MCF 10A (cell line): ENCODE results near the gene MRPL39. TPM values are rescaled to one million over a fixed set of nuclear protein-coding genes. Genes with fewer than 3 reads are reported as not detected.

ENCODE experiments used
- BruUV-seq: library from RNA; stranded (reverse); fragments of 400-500 nt; replicated peaks from 2 replicates; lab custom pipeline; 2021; lab: Mats Ljungman, UMichigan
- CTCF ChIA-PET: fragments of 300-600 bp; sonication (Branson Sonifier 250); formaldehyde crosslinking; extraction: SDS; loops from one replicate; lab custom pipeline; 2021; ENCODE audit warnings: antibody characterized with exemption, inconsistent platforms; lab: Yijun Ruan, JAX
- POLR2A ChIA-PET: fragments of 300-600, 350-650 bp; sonication (Branson Sonifier 250); formaldehyde crosslinking; extraction: SDS; loops from one replicate; lab custom pipeline; 2020; ENCODE audit warnings: antibody characterized with exemption, inconsistent platforms; lab: Yijun Ruan, JAX
- DNase-seq: peaks from one replicate; pipeline ENCODE4 v3.0.0-alpha.2; 2018; ENCODE audit not compliant: unreplicated experiment
- H3K27ac Mint-ChIP-seq: one replicate; pipeline ENCODE4 v1.8.0; 2022; ENCODE audit warnings: mild to moderate bottlenecking, low read depth, mixed read lengths; ENCODE audit not compliant: unreplicated experiment
- H3K27me3 Mint-ChIP-seq: one replicate; pipeline ENCODE4 v1.8.0; 2022; ENCODE audit warnings: mixed read lengths; ENCODE audit not compliant: insufficient read depth, unreplicated experiment
- H3K36me3 Mint-ChIP-seq: one replicate; pipeline ENCODE4 v1.8.0; 2022; ENCODE audit warnings: mild to moderate bottlenecking, moderate library complexity, mixed read lengths; ENCODE audit not compliant: insufficient read depth, unreplicated experiment
- H3K4me1 Mint-ChIP-seq: one replicate; pipeline ENCODE4 v1.8.0; 2022; ENCODE audit warnings: mixed read lengths; ENCODE audit not compliant: insufficient read depth, unreplicated experiment
- H3K4me3 Mint-ChIP-seq: one replicate; pipeline ENCODE4 v1.8.0; 2022; ENCODE audit warnings: mild to moderate bottlenecking, moderate library complexity, mixed read lengths; ENCODE audit not compliant: unreplicated experiment
- H3K9me3 Mint-ChIP-seq: one replicate; pipeline ENCODE4 v1.8.0; 2022; ENCODE audit warnings: mixed read lengths; ENCODE audit not compliant: unreplicated experiment
- intact Hi-C: fragments of 100-400 bp; cut with micrococcal nuclease; formaldehyde crosslinking; loops from 2 replicates; pipeline ENCODE4 v1.14.1; 2022
- total RNA-seq: library from RNA; stranded (reverse); gene quantifications from 2 replicates; pipeline ENCODE4 v1.2.3, GENCODE V29; 2022
- TF ChIP-seq, protein P1 (sequence below): fragments of 200-600 bp; IDR thresholded peaks from one replicate; pipeline ENCODE4 v1.8.0; 2022; ENCODE audit warnings: antibody characterized with exemption, mild to moderate bottlenecking; ENCODE audit not compliant: unreplicated experiment

Gene MRPL39
- total RNA-seq, 1 experiment from 2014 or later: 37.1 TPM

DNA sequence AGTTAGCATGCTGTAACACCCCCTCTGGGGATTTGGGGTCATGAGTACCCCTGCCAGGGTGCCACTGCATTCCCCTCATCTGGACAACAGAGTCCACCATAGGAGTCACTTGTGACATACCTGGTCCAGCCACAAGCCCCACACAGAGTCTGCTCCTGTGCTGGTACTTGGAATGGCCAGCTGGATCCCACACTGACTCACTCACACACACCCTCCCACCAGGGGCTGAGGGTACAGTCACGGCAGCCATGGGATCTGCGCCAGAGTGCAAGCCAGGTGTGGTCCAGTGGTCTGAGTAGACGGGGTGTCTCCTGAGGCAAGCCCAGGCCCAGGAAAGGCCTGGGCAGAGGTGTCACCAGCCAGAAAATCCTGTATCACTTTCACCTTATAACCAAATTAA is 67.7 kb downstream of the MRPL39 start:
- intact Hi-C loops: no loop called here
- H3K27me3 Mint-ChIP-seq: no peaks in the 10 kb centered on the region
- H3K4me3 Mint-ChIP-seq: no peak overlapping the region
- no TSS peak for BruUV-seq
- no peak overlapping the region for H3K27ac Mint-ChIP-seq
- H3K36me3 Mint-ChIP-seq: peaks cover 5% of the 10 kb centered on the region
- TF ChIP-seq, protein P1, sequence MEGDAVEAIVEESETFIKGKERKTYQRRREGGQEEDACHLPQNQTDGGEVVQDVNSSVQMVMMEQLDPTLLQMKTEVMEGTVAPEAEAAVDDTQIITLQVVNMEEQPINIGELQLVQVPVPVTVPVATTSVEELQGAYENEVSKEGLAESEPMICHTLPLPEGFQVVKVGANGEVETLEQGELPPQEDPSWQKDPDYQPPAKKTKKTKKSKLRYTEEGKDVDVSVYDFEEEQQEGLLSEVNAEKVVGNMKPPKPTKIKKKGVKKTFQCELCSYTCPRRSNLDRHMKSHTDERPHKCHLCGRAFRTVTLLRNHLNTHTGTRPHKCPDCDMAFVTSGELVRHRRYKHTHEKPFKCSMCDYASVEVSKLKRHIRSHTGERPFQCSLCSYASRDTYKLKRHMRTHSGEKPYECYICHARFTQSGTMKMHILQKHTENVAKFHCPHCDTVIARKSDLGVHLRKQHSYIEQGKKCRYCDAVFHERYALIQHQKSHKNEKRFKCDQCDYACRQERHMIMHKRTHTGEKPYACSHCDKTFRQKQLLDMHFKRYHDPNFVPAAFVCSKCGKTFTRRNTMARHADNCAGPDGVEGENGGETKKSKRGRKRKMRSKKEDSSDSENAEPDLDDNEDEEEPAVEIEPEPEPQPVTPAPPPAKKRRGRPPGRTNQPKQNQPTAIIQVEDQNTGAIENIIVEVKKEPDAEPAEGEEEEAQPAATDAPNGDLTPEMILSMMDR: no peak
- POLR2A ChIA-PET: interaction anchor here (0.6 kb wide), 1 partner anchor 100 kb away, joined by 3 read pairs; no protein-coding TSS in a partner anchor
- peaks cover 40% of the 10 kb centered on the region for H3K9me3 Mint-ChIP-seq
- CTCF ChIA-PET: interaction anchor here (0.5 kb wide), 1 partner anchor 1452 kb away, joined by 3 read pairs; no protein-coding TSS in a partner anchor
- H3K4me1 Mint-ChIP-seq: no peaks in the 10 kb centered on the region
- DNase-seq: no peak

GRCh38 chr21:25537174-25537573 is 70.1 kb downstream of the MRPL39 start:
- DNase-seq: no peak
- no peak overlapping the region for H3K27ac Mint-ChIP-seq
- no peaks in the 10 kb centered on the region for H3K4me1 Mint-ChIP-seq
- intact Hi-C loops: no loop called here
- no peaks in the 10 kb centered on the region for H3K27me3 Mint-ChIP-seq
- no TSS peak for BruUV-seq
- peaks cover 33% of the 10 kb centered on the region for H3K9me3 Mint-ChIP-seq
- CTCF ChIA-PET: no interaction called here
- H3K4me3 Mint-ChIP-seq: no peak overlapping the region
- TF ChIP-seq, protein P1: no peak
- POLR2A ChIA-PET: no interaction called here
- H3K36me3 Mint-ChIP-seq: peaks cover 5% of the 10 kb centered on the region

- Mint-ChIP-seq H3K9me3 (peaks cover 33% of the 10 kb centered on the region), H3K36me3 (peaks cover 5% of the 10 kb centered on the region), H3K4me1 (no peaks in the 10 kb centered on the region)
Measured at GRCh38 chr21:25536752-25537151, 70.5 kb downstream of the MRPL39 start.

GRCh38 chr21:25535849-25536248 is 71.4 kb downstream of the MRPL39 start:
- Mint-ChIP-seq H3K27ac (no peak overlapping the region), H3K36me3 (peaks cover 5% of the 10 kb centered on the region), H3K4me3 (no peak overlapping the region), H3K27me3 (no peaks in the 10 kb centered on the region), H3K9me3 (peaks cover 33% of the 10 kb centered on the region), H3K4me1 (no peaks in the 10 kb centered on the region)
- ChIA-PET CTCF (no interaction called here), POLR2A (no interaction called here)
- TF ChIP-seq, protein P1: no peak
- DNase-seq: no peak
- no TSS peak for BruUV-seq
- intact Hi-C loops: no loop called here

More at GRCh38 chr21:25536752-25537151, 70.5 kb downstream of the MRPL39 start:
- no peak overlapping the region for H3K27ac Mint-ChIP-seq
- no TSS peak for BruUV-seq
- POLR2A ChIA-PET: no interaction called here
- TF ChIP-seq, protein P1: no peak
- no peak overlapping the region for H3K4me3 Mint-ChIP-seq
- intact Hi-C loops: no loop called here
- CTCF ChIA-PET: no interaction called here
- no peaks in the 10 kb centered on the region for H3K27me3 Mint-ChIP-seq
- DNase-seq: no peak

Other genes starting within 250 kb of the MRPL39 start
- 0.07 TPM in 1 of 2 replicates, not detected in the other for gene JAM2, start 31.8 kb upstream of the MRPL39 start, total RNA-seq
- 136 and 143 TPM in 2 replicates for gene ATP5PF, start 127.4 kb upstream of the MRPL39 start, total RNA-seq
- 16.2 and 16.3 TPM in 2 replicates for gene GABPA, start 127.5 kb upstream of the MRPL39 start, total RNA-seq